ENCODE data around the gene MAP1A.

Gene MAP1A

GRCh38 chr15:43487271-43487895 is 30.0 kb upstream of the MAP1A start:
- H4K20me1 ChIP-seq (ENCODE audit: insufficient read depth, low read length), result no peaks in the 10 kb centered on the region
- H3K4me2 ChIP-seq (ENCODE audit: low read depth, low read length), result no peak overlapping the region
- no peak overlapping the region for H3K27ac ChIP-seq (ENCODE audit: low read length)
- H3K27me3 ChIP-seq (replicated peaks; ENCODE audit: insufficient read depth, low read length), result no peaks in the 10 kb centered on the region
- TF ChIP-seq EZH2 (optimal IDR thresholded peaks at IDR 0.05; ENCODE audit: low read depth, low read length) (no peak), EZH2phosphoT487 (IDR thresholded peaks at IDR 0.05; ENCODE audit: low read length) (no peak), CTCF (IDR thresholded peaks at IDR 0.05; ENCODE audit: low read length) (no peak)
- no peak for DNase-seq
- no peaks in the 10 kb centered on the region for H3F3A ChIP-seq (ENCODE audit: insufficient read depth, low read length)
- H3K9me2 ChIP-seq (replicated peaks; ENCODE audit: insufficient read depth, low read length), result no peaks in the 10 kb centered on the region
- no peak overlapping the region for H3K4me3 ChIP-seq (ENCODE audit: low read length)
- no peaks in the 10 kb centered on the region for H3K79me2 ChIP-seq (ENCODE audit: low read length)
- no peak overlapping the region for H2AFZ ChIP-seq (ENCODE audit: low read length)
- no peak overlapping the region for H3K9ac ChIP-seq (ENCODE audit: low read length)
- H3K36me3 ChIP-seq (replicated peaks; ENCODE audit: insufficient read depth, low read length), result no peaks in the 10 kb centered on the region
- H3K4me1 ChIP-seq (ENCODE audit: low read length), result peaks cover 3% of the 10 kb centered on the region; the same call in 1 of the 2 replicates
- H3K9me3 ChIP-seq (replicated peaks; ENCODE audit: insufficient read depth, low read length), result no peaks in the 10 kb centered on the region

GRCh38 chr15:43488790-43489189 is 28.6 kb upstream of the MAP1A start:
- no peaks in the 10 kb centered on the region for H3K27me3 ChIP-seq (replicated peaks; ENCODE audit: insufficient read depth, low read length)
- no peak overlapping the region for H3K4me3 ChIP-seq (ENCODE audit: low read length)
- TF ChIP-seq EZH2 (optimal IDR thresholded peaks at IDR 0.05; ENCODE audit: low read depth, low read length) (no peak), CTCF (IDR thresholded peaks at IDR 0.05; ENCODE audit: low read length) (no peak), EZH2phosphoT487 (IDR thresholded peaks at IDR 0.05; ENCODE audit: low read length) (no peak)
- H3K9me3 ChIP-seq (replicated peaks; ENCODE audit: insufficient read depth, low read length), result no peaks in the 10 kb centered on the region
- no peaks in the 10 kb centered on the region for H3K36me3 ChIP-seq (replicated peaks; ENCODE audit: insufficient read depth, low read length)
- H3K4me1 ChIP-seq (ENCODE audit: low read length), result peaks cover 6% of the 10 kb centered on the region
- no peak overlapping the region for H3K9ac ChIP-seq (ENCODE audit: low read length)
- no peaks in the 10 kb centered on the region for H3K9me2 ChIP-seq (replicated peaks; ENCODE audit: insufficient read depth, low read length)
- no peaks in the 10 kb centered on the region for H3F3A ChIP-seq (ENCODE audit: insufficient read depth, low read length)
- H3K79me2 ChIP-seq (ENCODE audit: low read length), result no peaks in the 10 kb centered on the region
- DNase-seq, result no peak
- no peak overlapping the region for H2AFZ ChIP-seq (ENCODE audit: low read length)
- H3K27ac ChIP-seq (ENCODE audit: low read length), result no peak overlapping the region
- no peak overlapping the region for H3K4me2 ChIP-seq (ENCODE audit: low read depth, low read length)
- no peaks in the 10 kb centered on the region for H4K20me1 ChIP-seq (ENCODE audit: insufficient read depth, low read length)

GRCh38 chr15:43489191-43489590 is 28.2 kb upstream of the MAP1A start:
- Histone ChIP-seq H3K9ac (ENCODE audit: low read length) (no peak overlapping the region), H4K20me1 (ENCODE audit: insufficient read depth, low read length) (no peaks in the 10 kb centered on the region), H3F3A (ENCODE audit: insufficient read depth, low read length) (no peaks in the 10 kb centered on the region), H3K4me3 (ENCODE audit: low read length) (no peak overlapping the region), H3K4me1 (ENCODE audit: low read length) (peaks cover 6% of the 10 kb centered on the region), H3K79me2 (ENCODE audit: low read length) (no peaks in the 10 kb centered on the region), H3K27me3 (replicated peaks; ENCODE audit: insufficient read depth, low read length) (no peaks in the 10 kb centered on the region), H3K9me3 (replicated peaks; ENCODE audit: insufficient read depth, low read length) (no peaks in the 10 kb centered on the region), H3K4me2 (ENCODE audit: low read depth, low read length) (no peak overlapping the region), H2AFZ (ENCODE audit: low read length) (no peak overlapping the region), H3K9me2 (replicated peaks; ENCODE audit: insufficient read depth, low read length) (no peaks in the 10 kb centered on the region), H3K36me3 (replicated peaks; ENCODE audit: insufficient read depth, low read length) (no peaks in the 10 kb centered on the region), H3K27ac (ENCODE audit: low read length) (no peak overlapping the region)
- no peak for DNase-seq
- no peak for TF ChIP-seq EZH2 (optimal IDR thresholded peaks at IDR 0.05; ENCODE audit: low read depth, low read length)
- no peak for TF ChIP-seq CTCF (IDR thresholded peaks at IDR 0.05; ENCODE audit: low read length)
- no peak for TF ChIP-seq EZH2phosphoT487 (IDR thresholded peaks at IDR 0.05; ENCODE audit: low read length)
